HG03342 (cell line): ENCODE measurements around the gene KRT17.
"Not testable (repeated sequence)": the region's sequence is repeated elsewhere in the genome, so short reads cannot be mapped to it uniquely, and the experiment has no call there.

ENCODE experiments used
- ATAC-seq: cut with Tn5 transposase; IDR thresholded peaks from one replicate; pipeline ENCODE4 v1.9.1; 2021; ENCODE audit warnings: mild to moderate bottlenecking, moderate library complexity; ENCODE audit not compliant: unreplicated experiment

KRT17 gene

GRCh38 chr17:41599680-41600079 is 24.7 kb downstream of the KRT17 start:
- no peak for ATAC-seq

DNA sequence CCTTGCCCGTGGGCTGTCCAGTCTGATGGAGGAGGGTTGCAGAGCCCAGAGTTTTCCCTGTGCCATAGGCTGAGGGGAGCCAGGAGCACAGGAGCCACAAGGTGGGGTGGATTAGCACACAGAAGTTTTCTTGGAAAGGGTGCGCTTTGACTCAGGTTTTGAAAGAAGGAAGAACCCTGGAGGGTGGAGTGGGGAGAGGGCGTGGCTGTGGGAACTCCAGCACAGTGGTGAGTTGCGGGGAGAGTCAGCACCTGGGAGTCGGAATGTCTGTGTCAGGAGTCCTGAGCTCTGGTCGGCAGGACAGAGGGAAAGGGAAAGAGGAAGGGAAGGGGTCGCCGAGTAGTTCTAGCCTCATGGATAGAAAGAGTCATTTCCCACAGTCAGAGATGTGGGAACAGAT is 28.8 kb downstream of the KRT17 start:
- no peak for ATAC-seq

GRCh38 chr17:41594363-41594915 is 29.9 kb downstream of the KRT17 start:
- no peak for ATAC-seq

- ATAC-seq: no peak
Observed at GRCh38 chr17:41593306-41593981, 30.9 kb downstream of the KRT17 start.

- no peak for ATAC-seq
Observed at GRCh38 chr17:41592601-41593305, 31.6 kb downstream of the KRT17 start.

DNA sequence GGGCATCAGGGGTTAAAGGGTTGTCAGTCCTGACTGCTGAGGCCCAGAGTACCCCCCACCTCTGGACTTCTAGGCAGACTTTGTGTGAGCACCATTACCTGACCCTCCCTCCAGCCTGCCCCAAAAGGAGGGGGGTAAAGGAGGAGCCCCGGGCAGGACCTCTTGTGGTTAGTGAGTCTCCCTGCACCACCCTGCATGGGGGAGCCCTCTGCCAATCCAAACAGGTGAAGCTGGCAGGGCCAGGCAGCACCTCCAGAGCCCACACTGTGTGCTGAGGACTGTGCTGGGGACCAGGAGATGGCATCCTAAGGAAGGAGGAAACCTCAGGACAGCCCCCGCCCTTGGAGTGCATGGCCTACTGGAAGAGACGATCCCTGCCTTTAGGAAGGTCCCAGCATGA is 35.1 kb downstream of the KRT17 start:
- ATAC-seq: no peak

GRCh38 chr17:41588126-41588810 is 36.1 kb downstream of the KRT17 start:
- ATAC-seq: no peak

GRCh38 chr17:41586863-41587495 is 37.4 kb downstream of the KRT17 start, which contains the start of gene KRT14:
Gene KRT14, minus strand, starts transcription at chr17:41586895. Its CDS starts 61 bp downstream, at chr17:41586834.
- ATAC-seq: no peak

DNA sequence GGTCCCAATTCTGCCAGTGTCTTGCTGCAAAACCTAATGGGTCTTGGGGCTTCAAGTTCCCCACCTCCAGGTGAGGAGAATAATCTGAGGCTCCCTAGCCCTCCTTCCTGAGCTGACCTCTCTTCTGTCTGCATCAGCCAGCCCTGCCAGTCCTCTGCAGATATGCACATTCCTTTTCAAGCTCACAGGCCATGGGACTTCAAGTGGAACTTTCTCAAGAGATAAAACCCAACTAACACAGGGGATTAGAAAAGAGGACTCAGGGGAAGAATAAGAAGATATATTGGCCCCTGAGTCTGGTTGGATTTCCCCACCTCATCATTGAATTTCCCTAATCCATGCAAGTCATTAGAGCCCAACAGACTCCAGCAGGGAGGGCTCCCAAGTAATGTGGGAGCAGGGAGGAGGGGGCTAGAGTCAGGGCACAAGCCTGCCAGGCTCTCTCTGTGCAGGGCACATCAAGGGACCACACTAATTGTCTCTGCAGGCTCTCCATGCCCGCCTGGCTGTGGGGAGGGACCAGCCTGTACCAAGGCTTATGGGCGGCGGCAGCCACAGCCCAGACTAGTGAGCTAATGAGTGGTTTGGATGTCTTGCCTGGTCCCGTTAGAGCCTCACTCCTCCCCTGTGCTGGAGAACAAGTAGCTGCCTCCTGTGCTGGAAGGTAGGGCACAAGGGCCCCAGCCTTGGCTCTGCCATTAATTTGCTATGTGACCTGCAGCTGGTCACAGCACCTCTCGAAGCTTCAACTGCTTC is 38.9 kb downstream of the KRT17 start:
- ATAC-seq: no peak

DNA sequence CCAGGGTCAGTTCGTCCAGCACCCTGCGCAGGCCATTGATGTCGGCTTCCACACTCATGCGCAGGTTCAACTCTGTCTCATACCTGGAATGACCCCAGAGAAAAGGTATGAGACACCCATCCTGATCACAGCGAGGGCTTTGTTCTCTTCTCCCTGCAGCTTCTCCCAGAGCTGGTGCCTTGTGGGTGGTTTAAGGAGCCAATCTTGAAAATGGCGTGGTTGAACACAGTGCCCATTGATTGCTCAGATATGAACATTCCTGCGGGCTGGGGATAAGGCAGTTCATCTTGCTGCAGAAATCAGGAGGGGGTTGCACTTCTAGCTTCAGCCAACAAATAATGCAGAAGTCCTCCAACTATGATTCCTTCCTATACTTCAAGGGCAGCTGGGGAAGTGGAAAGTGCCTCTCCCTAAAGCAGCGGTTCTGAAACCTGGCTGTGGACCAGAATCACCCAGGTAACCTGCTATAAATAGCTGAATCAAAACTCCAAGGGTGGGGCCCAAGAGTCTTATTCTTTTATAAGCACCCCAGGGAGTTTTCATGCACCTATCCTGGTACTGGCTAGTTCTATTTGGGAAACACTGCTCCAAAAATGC is 39.9 kb downstream of the KRT17 start:
- not testable (repeated sequence) for ATAC-seq

DNA sequence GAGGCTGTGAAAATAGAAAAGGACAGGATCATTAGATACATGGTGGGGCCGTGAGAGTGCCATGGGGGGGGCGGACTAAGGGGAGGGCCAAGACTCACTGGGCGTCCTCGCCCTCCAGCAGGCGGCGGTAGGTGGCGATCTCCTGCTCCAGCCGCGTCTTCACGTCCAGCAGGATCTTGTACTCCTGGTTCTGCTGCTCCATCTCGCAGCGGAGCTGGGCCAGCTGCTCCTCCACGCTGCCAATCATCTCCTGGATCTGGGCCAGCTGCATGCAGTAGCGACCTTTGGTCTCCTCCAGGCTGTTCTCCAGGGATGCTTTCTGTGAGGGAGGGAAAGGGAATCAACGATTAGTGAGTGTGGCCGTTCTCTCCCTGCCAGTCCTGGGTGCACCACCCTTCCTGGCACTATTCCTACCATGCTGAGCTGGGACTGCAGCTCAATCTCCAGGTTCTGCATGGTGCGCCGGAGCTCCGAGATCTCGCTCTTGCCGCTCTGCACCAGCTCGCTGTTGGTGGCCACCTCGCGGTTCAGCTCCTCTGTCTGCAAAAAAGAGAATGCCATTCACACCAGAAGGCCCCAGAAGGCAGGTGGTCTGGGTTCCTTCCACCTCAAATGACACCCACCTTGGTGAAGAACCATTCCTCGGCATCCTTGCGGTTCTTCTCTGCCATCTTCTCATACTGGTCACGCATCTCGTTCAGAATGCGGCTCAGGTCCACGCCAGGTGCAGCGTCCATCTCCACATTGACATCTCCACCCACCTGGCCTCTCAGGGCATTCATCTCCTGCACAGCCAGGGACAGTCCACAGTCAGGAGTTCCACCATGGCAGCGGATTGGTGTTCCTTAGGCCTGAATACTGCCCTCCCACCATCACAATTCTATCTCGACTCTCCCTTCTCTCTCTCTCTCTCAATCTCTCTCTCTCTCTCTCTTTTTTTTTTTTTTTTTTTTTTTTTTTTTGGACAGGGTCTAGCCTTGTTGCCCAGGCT is 40.9 kb downstream of the KRT17 start:
- no peak for ATAC-seq

DNA sequence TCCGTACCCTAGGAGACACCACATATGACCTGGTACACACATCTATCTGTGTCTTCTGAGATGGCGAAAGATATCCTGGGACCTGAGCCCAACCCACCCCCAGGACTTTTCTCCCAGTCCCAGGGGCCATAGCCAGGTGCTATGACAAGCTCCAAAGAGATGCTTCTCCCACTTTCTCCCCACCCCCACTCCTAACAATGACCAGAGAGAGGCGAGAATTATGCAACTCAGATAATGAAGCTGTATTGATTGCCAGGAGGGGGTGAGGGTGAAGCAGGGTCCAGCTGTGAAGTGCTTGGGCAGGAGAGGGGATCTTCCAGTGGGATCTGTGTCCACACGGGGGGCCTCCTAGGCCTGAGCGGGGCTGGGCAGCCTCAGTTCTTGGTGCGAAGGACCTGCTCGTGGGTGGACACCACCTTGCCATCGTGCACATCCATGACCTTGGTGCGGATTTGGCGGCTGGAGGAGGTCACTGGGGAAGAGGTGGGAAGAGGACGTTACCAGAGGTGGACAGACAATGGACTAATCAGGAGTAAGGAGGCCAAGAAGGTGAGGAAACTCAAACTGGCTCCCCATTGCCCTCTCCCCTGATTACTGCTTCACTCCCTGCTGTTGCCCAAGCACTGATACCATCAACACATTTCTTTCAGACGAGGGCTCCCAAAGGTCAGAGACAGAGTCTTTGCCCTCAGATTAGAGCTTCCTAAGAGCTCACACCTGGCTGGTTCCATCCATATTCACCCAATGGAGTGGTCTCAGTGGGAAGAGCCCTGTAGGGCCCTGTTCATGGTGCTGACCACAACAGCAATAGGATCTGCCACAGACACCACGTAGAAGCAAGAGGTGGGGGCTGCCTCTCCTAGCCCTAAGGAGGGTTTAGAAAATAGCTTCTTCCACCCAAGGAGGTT is 42.1 kb downstream of the KRT17 start:
- ATAC-seq: not testable (repeated sequence)

DNA sequence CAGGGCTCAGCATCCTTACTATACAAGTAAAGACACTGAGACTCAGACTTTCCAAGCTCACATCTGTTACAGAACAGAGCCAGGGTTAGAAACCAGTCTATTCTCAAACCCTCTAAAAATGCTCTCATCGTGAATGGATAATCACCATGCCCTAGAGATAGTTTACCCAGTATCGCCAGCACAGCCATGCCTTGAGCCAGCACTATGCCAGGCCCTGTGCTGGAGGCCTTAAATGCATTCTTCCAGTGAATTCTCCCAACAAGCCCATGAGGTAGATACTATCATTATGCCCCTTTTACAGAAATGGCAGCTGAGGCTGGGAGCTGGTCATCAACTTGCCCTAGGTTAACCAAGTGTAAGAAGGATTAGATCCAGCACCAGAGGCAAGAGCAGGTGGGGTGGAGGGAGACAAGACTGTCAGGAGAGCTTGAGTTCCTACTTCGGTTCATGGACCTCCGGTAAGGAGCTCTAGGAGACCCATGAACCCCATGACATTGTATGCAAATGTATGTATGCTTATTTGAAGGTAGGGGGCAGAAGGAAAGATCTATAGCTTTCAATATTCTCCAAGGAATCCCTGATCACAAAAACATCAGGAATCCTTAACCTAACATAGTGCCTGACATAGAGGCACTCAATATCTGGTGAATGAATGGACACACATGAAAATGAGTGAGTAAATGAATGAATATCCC is 42.9 kb downstream of the KRT17 start:
- ATAC-seq: no peak

GRCh38 chr17:41580687-41581365 is 43.5 kb downstream of the KRT17 start:
- no peak for ATAC-seq

GRCh38 chr17:41580244-41580575 is 44.2 kb downstream of the KRT17 start:
- no peak for ATAC-seq

GRCh38 chr17:41579484-41580243 is 44.7 kb downstream of the KRT17 start:
- ATAC-seq: peak; percentile 57
